ENCODE measurements around the gene CCDC198.

The CCDC198 gene

GRCh38 chr14:57502586-57503254 lies 9.1 kb upstream of the CCDC198 start:
- no peaks in the 10 kb centered on the region for H3K79me2 ChIP-seq (ENCODE audit: control insufficient read depth, low read length)
- H3K27me3 ChIP-seq (ENCODE audit: control insufficient read depth, low read length): no peaks in the 10 kb centered on the region
- H4K20me1 ChIP-seq (ENCODE audit: control insufficient read depth, insufficient read depth, low read depth, low read length): no peaks in the 10 kb centered on the region
- H3K4me2 ChIP-seq (ENCODE audit: low read length): no peak overlapping the region
- H3F3A ChIP-seq (ENCODE audit: control insufficient read depth, insufficient read depth): no peaks in the 10 kb centered on the region
- H3K4me3 ChIP-seq (ENCODE audit: low read length): no peak overlapping the region
- H3K27ac ChIP-seq (ENCODE audit: low read depth, low read length): no peak overlapping the region
- H3K4me1 ChIP-seq (ENCODE audit: control insufficient read depth, low read length): no peaks in the 10 kb centered on the region
- no peaks in the 10 kb centered on the region for H3K36me3 ChIP-seq (ENCODE audit: control insufficient read depth, low read length)
- no peak for TF ChIP-seq EZH2phosphoT487 (IDR thresholded peaks at IDR 0.05; ENCODE audit: borderline replicate concordance, low read length)
- no peak for TF ChIP-seq CTCF (IDR thresholded peaks at IDR 0.05; ENCODE audit: low read depth, low read length, poor library complexity, severe bottlenecking)
- H3K9me2 ChIP-seq (replicated peaks; ENCODE audit: control insufficient read depth, low read length): no peaks in the 10 kb centered on the region
- H3K9me3 ChIP-seq (ENCODE audit: control insufficient read depth, insufficient read depth, low read length): no peaks in the 10 kb centered on the region

- Histone ChIP-seq H3K79me2 (ENCODE audit: control insufficient read depth, low read length) (no peaks in the 10 kb centered on the region), H3K4me2 (ENCODE audit: low read length) (no peak overlapping the region), H3K9me3 (ENCODE audit: control insufficient read depth, insufficient read depth, low read length) (no peaks in the 10 kb centered on the region), H3K9me2 (replicated peaks; ENCODE audit: control insufficient read depth, low read length) (no peaks in the 10 kb centered on the region), H3K27ac (ENCODE audit: low read depth, low read length) (no peak overlapping the region), H4K20me1 (ENCODE audit: control insufficient read depth, insufficient read depth, low read depth, low read length) (no peaks in the 10 kb centered on the region), H3K4me1 (ENCODE audit: control insufficient read depth, low read length) (no peaks in the 10 kb centered on the region), H3K36me3 (ENCODE audit: control insufficient read depth, low read length) (no peaks in the 10 kb centered on the region), H3K27me3 (ENCODE audit: control insufficient read depth, low read length) (no peaks in the 10 kb centered on the region; the same call in 1 of the 2 replicates), H3K4me3 (ENCODE audit: low read length) (no peak overlapping the region), H3F3A (ENCODE audit: control insufficient read depth, insufficient read depth) (no peaks in the 10 kb centered on the region)
- no peak for TF ChIP-seq CTCF (IDR thresholded peaks at IDR 0.05; ENCODE audit: low read depth, low read length, poor library complexity, severe bottlenecking)
- TF ChIP-seq EZH2phosphoT487 (IDR thresholded peaks at IDR 0.05; ENCODE audit: borderline replicate concordance, low read length): no peak
Observed at GRCh38 chr14:57501039-57501557, 7.4 kb upstream of the CCDC198 start.

- Histone ChIP-seq H3K4me1 (ENCODE audit: control insufficient read depth, low read length) (no peaks in the 10 kb centered on the region), H3K9me2 (replicated peaks; ENCODE audit: control insufficient read depth, low read length) (no peaks in the 10 kb centered on the region), H3K27ac (ENCODE audit: low read depth, low read length) (no peak overlapping the region), H3K79me2 (ENCODE audit: control insufficient read depth, low read length) (no peaks in the 10 kb centered on the region), H3K36me3 (ENCODE audit: control insufficient read depth, low read length) (no peaks in the 10 kb centered on the region), H3K4me3 (ENCODE audit: low read length) (no peak overlapping the region), H3K9me3 (ENCODE audit: control insufficient read depth, insufficient read depth, low read length) (no peaks in the 10 kb centered on the region), H3F3A (ENCODE audit: control insufficient read depth, insufficient read depth) (no peaks in the 10 kb centered on the region), H4K20me1 (ENCODE audit: control insufficient read depth, insufficient read depth, low read depth, low read length) (no peaks in the 10 kb centered on the region), H3K27me3 (ENCODE audit: control insufficient read depth, low read length) (no peaks in the 10 kb centered on the region; the same call in 1 of the 2 replicates), H3K4me2 (ENCODE audit: low read length) (no peak overlapping the region)
- TF ChIP-seq EZH2phosphoT487 (IDR thresholded peaks at IDR 0.05; ENCODE audit: borderline replicate concordance, low read length) (no peak), CTCF (IDR thresholded peaks at IDR 0.05; ENCODE audit: low read depth, low read length, poor library complexity, severe bottlenecking) (no peak)
Observed at GRCh38 chr14:57498659-57499058, 5.0 kb upstream of the CCDC198 start.

Data from DOHH2 (cell line).